ENCODE results near the gene CLDN2. TPM values are rescaled to one million over a fixed set of nuclear protein-coding genes. Genes with fewer than 3 reads are reported as not detected.

CLDN2 gene
- total RNA-seq, 1 donor from 2014 or later = not detected

DNA sequence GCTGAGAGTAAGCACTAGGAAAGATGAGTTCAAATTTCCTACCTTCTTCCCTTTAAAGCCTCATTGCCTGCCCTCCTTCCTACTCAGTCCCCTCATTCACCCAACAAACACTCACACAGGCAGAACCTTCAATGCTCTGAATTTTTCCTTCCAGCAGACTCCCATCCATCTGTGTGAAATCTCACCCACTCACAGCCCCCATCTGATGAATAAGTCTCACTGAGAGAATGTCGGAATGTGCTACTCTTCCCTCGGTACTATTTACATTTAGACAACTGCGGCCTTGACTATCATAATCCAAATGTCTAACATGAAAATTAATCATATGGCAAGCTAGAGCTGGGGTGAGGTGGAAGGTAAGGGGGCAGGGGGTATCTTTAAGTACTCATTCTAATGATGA is 19.4 kb downstream of the CLDN2 start:
- no peaks in the 10 kb centered on the region for H3K4me1 ChIP-seq
- no peak for DNase-seq
- TF ChIP-seq, protein P1, sequence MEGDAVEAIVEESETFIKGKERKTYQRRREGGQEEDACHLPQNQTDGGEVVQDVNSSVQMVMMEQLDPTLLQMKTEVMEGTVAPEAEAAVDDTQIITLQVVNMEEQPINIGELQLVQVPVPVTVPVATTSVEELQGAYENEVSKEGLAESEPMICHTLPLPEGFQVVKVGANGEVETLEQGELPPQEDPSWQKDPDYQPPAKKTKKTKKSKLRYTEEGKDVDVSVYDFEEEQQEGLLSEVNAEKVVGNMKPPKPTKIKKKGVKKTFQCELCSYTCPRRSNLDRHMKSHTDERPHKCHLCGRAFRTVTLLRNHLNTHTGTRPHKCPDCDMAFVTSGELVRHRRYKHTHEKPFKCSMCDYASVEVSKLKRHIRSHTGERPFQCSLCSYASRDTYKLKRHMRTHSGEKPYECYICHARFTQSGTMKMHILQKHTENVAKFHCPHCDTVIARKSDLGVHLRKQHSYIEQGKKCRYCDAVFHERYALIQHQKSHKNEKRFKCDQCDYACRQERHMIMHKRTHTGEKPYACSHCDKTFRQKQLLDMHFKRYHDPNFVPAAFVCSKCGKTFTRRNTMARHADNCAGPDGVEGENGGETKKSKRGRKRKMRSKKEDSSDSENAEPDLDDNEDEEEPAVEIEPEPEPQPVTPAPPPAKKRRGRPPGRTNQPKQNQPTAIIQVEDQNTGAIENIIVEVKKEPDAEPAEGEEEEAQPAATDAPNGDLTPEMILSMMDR (IDR thresholded peaks at IDR 0.05; ENCODE audit: borderline replicate concordance) = no peak
- H3K27me3 ChIP-seq (ENCODE audit: low read depth) = no peaks in the 10 kb centered on the region
- H3K9me3 ChIP-seq (replicated peaks) = no peaks in the 10 kb centered on the region
- intact Hi-C loops (cut with micrococcal nuclease) = no loop called here
- H3K4me3 ChIP-seq = no peak overlapping the region
- peaks cover 13% of the 10 kb centered on the region for H3K36me3 ChIP-seq
- no peak overlapping the region for H3K27ac ChIP-seq (replicated peaks)

DNA sequence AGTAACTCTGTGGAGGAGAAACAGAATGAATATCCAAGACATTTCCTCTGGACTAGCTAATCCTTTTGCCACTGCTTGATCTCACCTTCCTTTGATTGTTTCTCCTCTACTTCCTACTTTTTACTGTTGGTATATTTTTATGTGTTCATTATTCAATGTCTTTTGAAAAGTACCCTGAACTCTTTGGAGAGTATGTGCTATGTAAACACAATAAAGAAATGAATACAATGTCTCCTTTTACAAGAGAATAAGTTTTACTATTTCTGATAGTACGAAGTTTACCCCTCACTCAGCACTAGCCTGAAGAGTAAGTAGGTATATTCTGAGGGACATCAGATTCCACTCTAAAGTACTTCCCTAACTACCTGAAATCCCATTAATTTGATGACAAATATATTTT is 19.9 kb downstream of the CLDN2 start:
- H3K4me3 ChIP-seq = no peak overlapping the region
- peaks cover 13% of the 10 kb centered on the region for H3K36me3 ChIP-seq
- H3K9me3 ChIP-seq (replicated peaks) = no peaks in the 10 kb centered on the region
- TF ChIP-seq, protein P1 (IDR thresholded peaks at IDR 0.05; ENCODE audit: borderline replicate concordance) = no peak
- DNase-seq = no peak
- H3K27me3 ChIP-seq (ENCODE audit: low read depth) = no peaks in the 10 kb centered on the region
- no peak overlapping the region for H3K27ac ChIP-seq (replicated peaks)
- no peaks in the 10 kb centered on the region for H3K4me1 ChIP-seq
- intact Hi-C loops (cut with micrococcal nuclease) = no loop called here

DNA sequence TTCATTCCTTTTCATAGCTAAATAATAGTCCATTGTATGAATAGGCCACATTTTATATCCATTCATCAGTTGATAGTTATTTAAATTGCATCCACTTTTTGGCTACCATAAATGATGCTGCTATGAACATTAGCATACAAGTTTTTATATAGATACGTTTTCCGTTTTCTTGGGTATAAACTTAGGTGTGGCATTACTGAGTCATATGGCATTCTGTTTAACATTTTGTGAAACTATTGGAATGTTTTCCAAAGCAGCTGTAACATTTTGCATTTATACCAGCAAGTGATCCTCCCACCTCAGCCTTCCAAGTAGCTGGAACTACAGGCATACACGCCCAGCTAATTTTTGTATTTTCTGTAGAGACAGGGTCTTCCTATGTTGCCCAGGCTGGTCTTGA is 26.3 kb downstream of the CLDN2 start:
- no peaks in the 10 kb centered on the region for H3K4me1 ChIP-seq
- no peak overlapping the region for H3K4me3 ChIP-seq
- peaks cover 12% of the 10 kb centered on the region for H3K36me3 ChIP-seq
- no peaks in the 10 kb centered on the region for H3K27me3 ChIP-seq (ENCODE audit: low read depth)
- no peak for DNase-seq
- intact Hi-C loops (cut with micrococcal nuclease) = no loop called here
- H3K9me3 ChIP-seq (replicated peaks) = no peaks in the 10 kb centered on the region
- TF ChIP-seq, protein P1 (IDR thresholded peaks at IDR 0.05; ENCODE audit: borderline replicate concordance) = no peak
- no peak overlapping the region for H3K27ac ChIP-seq (replicated peaks)

DNA sequence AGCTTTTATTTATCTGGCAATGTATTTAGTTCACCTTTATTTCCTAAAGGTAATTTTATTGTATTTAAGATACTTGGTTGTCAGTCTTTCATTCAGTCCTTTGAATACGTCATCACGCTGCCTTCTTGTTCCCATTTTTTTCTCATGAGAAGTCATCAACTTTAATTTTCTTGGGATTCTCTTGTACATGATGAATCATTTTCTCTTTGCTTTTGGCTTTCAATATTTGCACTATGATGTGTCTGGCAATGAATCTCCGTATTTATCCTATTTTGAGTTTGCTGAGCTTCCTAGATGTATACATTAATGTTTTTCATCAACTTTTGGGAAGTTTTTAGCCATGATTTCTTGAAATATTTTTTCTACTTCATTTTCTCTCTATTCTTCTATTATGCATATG is 28.4 kb downstream of the CLDN2 start:
- DNase-seq = no peak
- no peaks in the 10 kb centered on the region for H3K36me3 ChIP-seq
- H3K27me3 ChIP-seq (ENCODE audit: low read depth) = no peaks in the 10 kb centered on the region
- intact Hi-C loops (cut with micrococcal nuclease) = no loop called here
- TF ChIP-seq, protein P1 (IDR thresholded peaks at IDR 0.05; ENCODE audit: borderline replicate concordance) = no peak
- no peaks in the 10 kb centered on the region for H3K9me3 ChIP-seq (replicated peaks)
- no peak overlapping the region for H3K27ac ChIP-seq (replicated peaks)
- H3K4me3 ChIP-seq = no peak overlapping the region
- no peaks in the 10 kb centered on the region for H3K4me1 ChIP-seq

DNA sequence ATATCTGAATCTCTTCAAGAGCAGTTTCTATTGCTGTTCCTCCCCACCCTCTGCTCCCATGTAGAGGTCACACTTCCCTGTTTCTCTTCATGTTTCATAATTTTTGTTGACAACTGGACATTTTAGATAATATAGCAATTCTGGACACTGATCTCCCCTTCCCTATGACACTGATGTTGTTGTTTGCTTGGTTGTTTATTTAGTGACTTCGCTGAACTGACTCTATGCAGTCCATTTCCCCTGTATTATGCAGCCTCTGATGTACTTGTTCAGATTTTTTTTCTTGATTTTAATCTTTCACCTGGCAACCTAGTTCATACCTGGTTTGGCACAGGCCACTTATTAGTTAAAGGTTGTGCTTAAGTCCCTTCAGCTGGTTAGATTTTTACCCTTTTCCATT is 29.2 kb downstream of the CLDN2 start:
- Histone ChIP-seq H3K4me3 (no peak overlapping the region), H3K9me3 (replicated peaks) (no peaks in the 10 kb centered on the region), H3K27me3 (ENCODE audit: low read depth) (no peaks in the 10 kb centered on the region), H3K27ac (replicated peaks) (no peak overlapping the region), H3K4me1 (no peaks in the 10 kb centered on the region), H3K36me3 (no peaks in the 10 kb centered on the region)
- no peak for DNase-seq
- intact Hi-C loops (cut with micrococcal nuclease) = no loop called here
- TF ChIP-seq, protein P1 (IDR thresholded peaks at IDR 0.05; ENCODE audit: borderline replicate concordance) = no peak

DNA sequence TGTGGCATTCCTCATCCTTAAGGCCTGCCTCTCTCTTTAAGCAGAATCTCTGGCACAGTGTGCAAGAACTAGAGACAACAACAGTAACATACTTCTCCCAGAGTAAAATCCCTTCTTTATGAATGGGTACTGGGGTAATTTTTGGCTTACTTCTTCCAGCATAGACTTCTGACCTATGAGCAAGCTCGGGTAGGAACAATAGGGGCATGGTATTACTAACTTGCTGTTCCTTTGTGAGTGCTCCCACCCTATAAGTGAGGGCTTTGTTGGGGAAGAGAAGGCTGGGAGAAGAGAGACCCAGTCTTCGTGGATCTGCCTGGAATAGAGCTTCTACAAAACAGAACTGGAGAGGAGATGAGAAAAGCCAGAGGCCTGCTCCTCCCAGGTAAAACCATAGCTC is 30.2 kb downstream of the CLDN2 start:
- intact Hi-C loops (cut with micrococcal nuclease) = loop anchor here (10.0 kb wide), 1 partner anchor 56 kb away; no protein-coding TSS in a partner anchor
- H3K4me3 ChIP-seq = no peak overlapping the region
- H3K27ac ChIP-seq (replicated peaks) = no peak overlapping the region
- TF ChIP-seq, protein P1 (IDR thresholded peaks at IDR 0.05; ENCODE audit: borderline replicate concordance) = no peak
- no peaks in the 10 kb centered on the region for H3K27me3 ChIP-seq (ENCODE audit: low read depth)
- H3K9me3 ChIP-seq (replicated peaks) = no peaks in the 10 kb centered on the region
- H3K36me3 ChIP-seq = no peaks in the 10 kb centered on the region
- no peak for DNase-seq
- no peaks in the 10 kb centered on the region for H3K4me1 ChIP-seq

Measured in left ventricle myocardium inferior (tissue), 1 donor.